ENCODE measurements around the gene PRKG1.

PRKG1 gene

GRCh38 chr10:52115823-52116222, 1041.5 kb downstream of the PRKG1 start:
- TF ChIP-seq TCF12 (IDR thresholded peaks at IDR 0.05; ENCODE audit: low read depth) (no peak), EGR1 (IDR thresholded peaks at IDR 0.05) (no peak), CEBPB (IDR thresholded peaks at IDR 0.05) (no peak), USF1 (IDR thresholded peaks at IDR 0.05) (no peak), NFIC (IDR thresholded peaks at IDR 0.05) (no peak), RAD21 (IDR thresholded peaks at IDR 0.05; ENCODE audit: low read depth) (no peak), EP300 (IDR thresholded peaks at IDR 0.05; ENCODE audit: borderline replicate concordance) (no peak), TEAD4 (IDR thresholded peaks at IDR 0.05) (no peak), REST (IDR thresholded peaks at IDR 0.05; ENCODE audit: low read depth) (no peak), TAF1 (IDR thresholded peaks at IDR 0.05; ENCODE audit: low read depth) (no peak), YY1 (IDR thresholded peaks at IDR 0.05; ENCODE audit: low read depth) (no peak), CREB1 (IDR thresholded peaks at IDR 0.05; ENCODE audit: low read depth) (no peak), MAX (IDR thresholded peaks at IDR 0.05) (no peak), FOXM1 (IDR thresholded peaks at IDR 0.05; ENCODE audit: borderline replicate concordance, low read depth) (no peak)

- TF ChIP-seq TEAD4 (IDR thresholded peaks at IDR 0.05), result no peak
- no peak for TF ChIP-seq FOXM1 (IDR thresholded peaks at IDR 0.05; ENCODE audit: borderline replicate concordance, low read depth)
- no peak for TF ChIP-seq NFIC (IDR thresholded peaks at IDR 0.05)
- no peak for TF ChIP-seq USF1 (IDR thresholded peaks at IDR 0.05)
- no peak for TF ChIP-seq RAD21 (IDR thresholded peaks at IDR 0.05; ENCODE audit: low read depth)
- no peak for TF ChIP-seq CEBPB (IDR thresholded peaks at IDR 0.05)
- TF ChIP-seq YY1 (IDR thresholded peaks at IDR 0.05; ENCODE audit: low read depth), result no peak
Observed at GRCh38 chr10:52119507-52119906, 1045.2 kb downstream of the PRKG1 start.

- TF ChIP-seq RAD21 (IDR thresholded peaks at IDR 0.05; ENCODE audit: low read depth) (no peak), FOXM1 (IDR thresholded peaks at IDR 0.05; ENCODE audit: borderline replicate concordance, low read depth) (no peak), TCF12 (IDR thresholded peaks at IDR 0.05; ENCODE audit: low read depth) (no peak), MAX (IDR thresholded peaks at IDR 0.05) (no peak), REST (IDR thresholded peaks at IDR 0.05; ENCODE audit: low read depth) (no peak), USF1 (IDR thresholded peaks at IDR 0.05) (no peak), EP300 (IDR thresholded peaks at IDR 0.05; ENCODE audit: borderline replicate concordance) (no peak)
Observed at GRCh38 chr10:52121688-52122087, 1047.4 kb downstream of the PRKG1 start.

GRCh38 chr10:52128056-52128683, 1053.9 kb downstream of the PRKG1 start:
- no peak for TF ChIP-seq TAF1 (IDR thresholded peaks at IDR 0.05; ENCODE audit: low read depth)
- TF ChIP-seq ZBTB7A (IDR thresholded peaks at IDR 0.05; ENCODE audit: low read depth), result no peak
- TF ChIP-seq EGR1 (IDR thresholded peaks at IDR 0.05), result no peak
- no peak for TF ChIP-seq USF1 (IDR thresholded peaks at IDR 0.05)
- no peak for TF ChIP-seq YY1 (IDR thresholded peaks at IDR 0.05; ENCODE audit: low read depth)
- TF ChIP-seq FOXM1 (IDR thresholded peaks at IDR 0.05; ENCODE audit: borderline replicate concordance, low read depth), result no peak
- TF ChIP-seq NFIC (IDR thresholded peaks at IDR 0.05), result no peak
- no peak for TF ChIP-seq MAX (IDR thresholded peaks at IDR 0.05)
- TF ChIP-seq RAD21 (IDR thresholded peaks at IDR 0.05; ENCODE audit: low read depth), result no peak

GRCh38 chr10:52129410-52130178, 1055.3 kb downstream of the PRKG1 start:
- TF ChIP-seq RAD21 (IDR thresholded peaks at IDR 0.05; ENCODE audit: low read depth), result no peak
- no peak for TF ChIP-seq EGR1 (IDR thresholded peaks at IDR 0.05)
- no peak for TF ChIP-seq TCF12 (IDR thresholded peaks at IDR 0.05; ENCODE audit: low read depth)
- TF ChIP-seq TAF1 (IDR thresholded peaks at IDR 0.05; ENCODE audit: low read depth), result no peak
- no peak for TF ChIP-seq REST (IDR thresholded peaks at IDR 0.05; ENCODE audit: low read depth)
- no peak for TF ChIP-seq ZBTB7A (IDR thresholded peaks at IDR 0.05; ENCODE audit: low read depth)
- TF ChIP-seq CREB1 (IDR thresholded peaks at IDR 0.05; ENCODE audit: low read depth), result no peak
- TF ChIP-seq EP300 (IDR thresholded peaks at IDR 0.05; ENCODE audit: borderline replicate concordance), result no peak
- TF ChIP-seq USF1 (IDR thresholded peaks at IDR 0.05), result no peak
- no peak for TF ChIP-seq YY1 (IDR thresholded peaks at IDR 0.05; ENCODE audit: low read depth)
- TF ChIP-seq CEBPB (IDR thresholded peaks at IDR 0.05), result no peak
- no peak for TF ChIP-seq NFIC (IDR thresholded peaks at IDR 0.05)
- no peak for TF ChIP-seq TEAD4 (IDR thresholded peaks at IDR 0.05)
- no peak for TF ChIP-seq MAX (IDR thresholded peaks at IDR 0.05)
- TF ChIP-seq FOXM1 (IDR thresholded peaks at IDR 0.05; ENCODE audit: borderline replicate concordance, low read depth), result no peak

All from Ishikawa (cell line).